ENCODE measurements around the gene FKBP15.
"Not testable (repeated sequence)": the region's sequence is repeated elsewhere in the genome, so short reads cannot be mapped to it uniquely, and the experiment has no call there.

The FKBP15 gene

GRCh38 chr9:113235701-113236255 lies 14.7 kb upstream of the FKBP15 start:
- DNase-seq, result not testable (repeated sequence)

- no peak for DNase-seq
These were observed 10.6 kb upstream of the FKBP15 start for GRCh38 chr9:113231701-113232100.

- no peak for DNase-seq
These were observed 7.1 kb upstream of the FKBP15 start for GRCh38 chr9:113228130-113228665.

GRCh38 chr9:113227436-113227835 lies 6.4 kb upstream of the FKBP15 start:
- no peak for DNase-seq

GRCh38 chr9:113223963-113224362 lies 2.9 kb upstream of the FKBP15 start:
- DNase-seq, result no peak

GRCh38 chr9:113222482-113222841 lies 1.4 kb upstream of the FKBP15 start:
- DNase-seq, result no peak

GRCh38 chr9:113221800-113222481 lies 864 bp upstream of the FKBP15 start:
- DNase-seq, result no peak

- no peak for DNase-seq
These were observed 542 bp downstream of the FKBP15 start for GRCh38 chr9:113220467-113221002.

- no peak for DNase-seq
These were observed 1.1 kb downstream of the FKBP15 start for GRCh38 chr9:113219969-113220368.

GRCh38 chr9:113219186-113219936 lies 1.7 kb downstream of the FKBP15 start:
- no peak for DNase-seq

- DNase-seq, result no peak
These were observed 4.7 kb downstream of the FKBP15 start for GRCh38 chr9:113216406-113216805.

GRCh38 chr9:113215132-113215531 lies 5.9 kb downstream of the FKBP15 start:
- no peak for DNase-seq

GRCh38 chr9:113210815-113211214 lies 10.3 kb downstream of the FKBP15 start:
- DNase-seq, result no peak

- DNase-seq, result no peak
These were observed 15.2 kb downstream of the FKBP15 start for GRCh38 chr9:113205861-113206260.

- DNase-seq, result no peak
These were observed 15.6 kb downstream of the FKBP15 start for GRCh38 chr9:113205432-113205831.

GRCh38 chr9:113199683-113200329 lies 21.3 kb downstream of the FKBP15 start:
- no peak for DNase-seq

GRCh38 chr9:113192455-113192854 lies 28.6 kb downstream of the FKBP15 start:
- DNase-seq, result no peak

- no peak for DNase-seq
These were observed 33.0 kb downstream of the FKBP15 start for GRCh38 chr9:113187929-113188595.

- no peak for DNase-seq
These were observed 34.8 kb downstream of the FKBP15 start for GRCh38 chr9:113186137-113186755.

GRCh38 chr9:113185271-113185670 lies 35.8 kb downstream of the FKBP15 start:
- no peak for DNase-seq

GRCh38 chr9:113184539-113184938 lies 36.5 kb downstream of the FKBP15 start:
- DNase-seq, result no peak

- DNase-seq, result no peak
These were observed 37.1 kb downstream of the FKBP15 start for GRCh38 chr9:113183956-113184488.
